A549 (cell line): ENCODE results near the gene A4GNT. TPM values are rescaled to one million over a fixed set of nuclear protein-coding genes. Genes with fewer than 3 reads are reported as not detected.
"Not testable (repeated sequence)": the region's sequence is repeated elsewhere in the genome, so short reads cannot be mapped to it uniquely, and the experiment has no call there.

ENCODE experiments used
- ATAC-seq, 2 experiments: fragments of 200-7000 bp in 1 of 2; fragments of >200 bp in 1 of 2; cut with Nextera tagmentation in 1 of 2; cut with Tn5 transposase in 1 of 2; 3 replicates each; pipeline versions ENCODE4 v1.8.0 to v1.9.1; 2018 to 2020; ENCODE audit warnings: mild to moderate bottlenecking in 1 of 2, moderate library complexity in 1 of 2
- CTCF ChIA-PET: fragments of 300-600 bp; sonication (Branson Sonifier 250); formaldehyde crosslinking; extraction: SDS; loops from one replicate; lab custom pipeline; 2021; ENCODE audit warnings: antibody characterized with exemption, inconsistent platforms; lab: Yijun Ruan, JAX
- POLR2A ChIA-PET: fragments of 350-600 bp; formaldehyde crosslinking; extraction: SDS; loops from one replicate; lab custom pipeline; 2021; ENCODE audit warnings: antibody characterized with exemption, inconsistent platforms; lab: Yijun Ruan, JAX
- DNase-seq, 2 experiments: peaks; one replicate each; pipeline versions ENCODE4 v3.0.0 to v3.0.0-alpha.2; 2011 to 2016; ENCODE audit warnings: low read depth in 1 of 2, low spot score in 1 of 2
- FAIRE-seq: peaks from 2 replicates; lab custom pipeline; 2011; peaks lifted over from hg19 to GRCh38; lab: Jason Lieb, UNC
- H3K27ac ChIP-seq, 2 experiments: fragments of >200 bp; sonication (Bioruptor Twin); formaldehyde crosslinking; 3 replicates each; pipeline ENCODE4 v1.5.1; 2016 to 2017
- H3K4me1 ChIP-seq: fragments of >200 bp; sonication (Bioruptor Twin); formaldehyde crosslinking; 3 replicates; pipeline ENCODE4 v1.6.1; 2016
- H3K4me2 ChIP-seq: fragments of >200 bp; sonication (Bioruptor Twin); formaldehyde crosslinking; 3 replicates; pipeline ENCODE4 v1.6.1; 2016
- H3K4me3 ChIP-seq: fragments of >200 bp; sonication (Bioruptor Twin); formaldehyde crosslinking; 3 replicates; pipeline ENCODE4 v1.5.1; 2016
- H3K9me3 ChIP-seq: fragments of >200 bp; sonication (Bioruptor Twin); formaldehyde crosslinking; 3 replicates; pipeline ENCODE4 v1.6.1; 2016
- ATOH8 ChIP-seq: fragments of 250-450 bp; sonication (Bioruptor Pico); IDR thresholded peaks from 2 replicates; pipeline ENCODE4 v1.5.0; 2020; ENCODE audit warnings: low read depth, mild to moderate bottlenecking, moderate library complexity
- BHLHE40 ChIP-seq: IDR thresholded peaks from 2 replicates; pipeline ENCODE4 v1.6.1; 2012; ENCODE audit warnings: low read depth, low read length, inconsistent platforms
- CBX8 ChIP-seq: fragments of 200-600 bp; sonication (generic); IDR thresholded peaks from 2 replicates; pipeline ENCODE4 v1.6.1; 2016
- CEBPB ChIP-seq, 2 experiments: fragments of >200 bp in 1 of 2; sonication (Bioruptor Twin) in 1 of 2; formaldehyde crosslinking in 1 of 2; IDR thresholded peaks; 2 replicates each; pipeline ENCODE4 v1.6.1; 2012 to 2016
- CHD2 ChIP-seq: fragments of 150-350 bp; IDR thresholded peaks from 2 replicates; pipeline ENCODE4 v1.6.1; 2014; ENCODE audit warnings: low read length; ENCODE audit not compliant: partially characterized antibody
- CHD4 ChIP-seq: fragments of 200-600 bp; sonication (generic); IDR thresholded peaks from 2 replicates; pipeline ENCODE4 v1.6.1; 2016; ENCODE audit warnings: antibody characterized with exemption, mild to moderate bottlenecking, borderline replicate concordance
- EP300 ChIP-seq, 2 experiments: fragments of >200 bp; sonication (Bioruptor Twin); formaldehyde crosslinking; IDR thresholded peaks; 2 replicates in 1 of 2; 3 replicates in 1 of 2; pipeline ENCODE4 v1.6.1; 2016 to 2017
- FOXS1 ChIP-seq: fragments of 250-450 bp; sonication (Bioruptor Pico); IDR thresholded peaks from 2 replicates; pipeline ENCODE4 v1.5.0; 2020; ENCODE audit warnings: mild to moderate bottlenecking, moderate library complexity
- GATA3 ChIP-seq: IDR thresholded peaks from 2 replicates; pipeline ENCODE4 v1.6.1; 2012; ENCODE audit warnings: borderline replicate concordance
- HEYL ChIP-seq: fragments of 250-450 bp; sonication (Bioruptor Pico); IDR thresholded peaks from 2 replicates; pipeline ENCODE4 v1.8.0; 2021; ENCODE audit warnings: mild to moderate bottlenecking, moderate library complexity
- HOXA7 ChIP-seq: fragments of 250-450 bp; sonication (Bioruptor Pico); IDR thresholded peaks from 2 replicates; pipeline ENCODE4 v1.5.0; 2020; ENCODE audit warnings: mild to moderate bottlenecking, moderate library complexity
- HOXB5 ChIP-seq: fragments of 250-450 bp; sonication (Bioruptor Pico); IDR thresholded peaks from 2 replicates; pipeline ENCODE4 v1.5.0; 2020; ENCODE audit warnings: mild to moderate bottlenecking, moderate library complexity
- JUNB ChIP-seq: fragments of >200 bp; sonication (Bioruptor Twin); formaldehyde crosslinking; IDR thresholded peaks from 2 replicates; pipeline ENCODE4 v1.6.1; 2016
- KDM1A ChIP-seq: fragments of 200-600 bp; sonication (generic); IDR thresholded peaks from 2 replicates; pipeline ENCODE4 v1.6.1; 2016; ENCODE audit warnings: low read depth, mild to moderate bottlenecking
- MAFK ChIP-seq: fragments of 450-650 bp; IDR thresholded peaks from 2 replicates; pipeline ENCODE4 v1.6.1; 2014; ENCODE audit not compliant: partially characterized antibody
- MAX ChIP-seq: IDR thresholded peaks from 2 replicates; pipeline ENCODE4 v1.6.1; 2012
- MAZ ChIP-seq: fragments of 150-350 bp; IDR thresholded peaks from 2 replicates; pipeline ENCODE4 v1.6.1; 2014; ENCODE audit warnings: antibody characterized with exemption, low read depth, low read length, borderline replicate concordance
- NFE2L2 ChIP-seq: fragments of 150-350 bp; conservative IDR thresholded peaks from 2 replicates; pipeline ENCODE4 v1.6.1; 2014; ENCODE audit warnings: low read length
- NR3C1 ChIP-seq: fragments of >200 bp; sonication (Bioruptor Twin); formaldehyde crosslinking; IDR thresholded peaks from 3 replicates; pipeline ENCODE4 v1.6.1; 2017
- PBX3 ChIP-seq: IDR thresholded peaks from 2 replicates; pipeline ENCODE4 v1.6.1; 2012
- POLR2A ChIP-seq: IDR thresholded peaks from 2 replicates; pipeline ENCODE4 v1.6.1; 2012; ENCODE audit warnings: mild to moderate bottlenecking, low read length
- POLR2AphosphoS2 ChIP-seq: conservative IDR thresholded peaks from 2 replicates; pipeline ENCODE4 v1.6.1; 2012; ENCODE audit warnings: low read length, improper control_type of control experiment, inconsistent platforms
- REST ChIP-seq: fragments of 200-600 bp; sonication (generic); IDR thresholded peaks from 2 replicates; pipeline ENCODE4 v1.6.1; 2016; ENCODE audit warnings: antibody characterized with exemption, mild to moderate bottlenecking, moderate library complexity
- RFX5 ChIP-seq: fragments of 450-650 bp; IDR thresholded peaks from 2 replicates; pipeline ENCODE4 v1.7.1; 2014; ENCODE audit warnings: antibody characterized with exemption, mild to moderate bottlenecking, moderate library complexity
- SMC3 ChIP-seq: fragments of >200 bp; sonication (Bioruptor Twin); formaldehyde crosslinking; IDR thresholded peaks from 3 replicates; pipeline ENCODE4 v1.6.1; 2018; ENCODE audit warnings: inconsistent platforms
- TFCP2L1 ChIP-seq: fragments of 250-450 bp; sonication (Bioruptor Pico); IDR thresholded peaks from 2 replicates; pipeline ENCODE4 v1.5.0; 2021; ENCODE audit warnings: mild to moderate bottlenecking
- ZC3H11A ChIP-seq: fragments of 450-650 bp; IDR thresholded peaks from 2 replicates; pipeline ENCODE4 v1.6.1; 2014; ENCODE audit warnings: antibody characterized with exemption, mild to moderate bottlenecking
- ZFP36 ChIP-seq: fragments of 450-650 bp; IDR thresholded peaks from 2 replicates; pipeline ENCODE4 v1.6.1; 2014; ENCODE audit warnings: borderline replicate concordance; ENCODE audit not compliant: partially characterized antibody
- ZSCAN20 ChIP-seq: fragments of 250-450 bp; sonication (Bioruptor Pico); IDR thresholded peaks from 2 replicates; pipeline ENCODE4 v1.8.0; 2022; ENCODE audit warnings: mild to moderate bottlenecking, moderate library complexity
- WGBS: methylation state at CpG from one replicate; pipeline ENCODE4 v1.1.6; 2017; ENCODE audit errors: missing lambda C conversion rate; 5-methylcytosine and 5-hydroxymethylcytosine counted together
- polyA plus RNA-seq, 4 experiments: library from polyadenylated mRNA; depleted of rRNA in 3 of 4; stranded (reverse); fragments of >200 nt; fragmentation: RNase III in 1 of 4; extraction: RNeasy Plus Mini Kit Qiagen cat#74134 plus additional on column Dnase treatment in 1 of 4; gene quantifications; 2 replicates in 3 of 4; 3 replicates in 1 of 4; pipeline ENCODE4 v1.2.3, GENCODE V29; 2011 to 2017

The A4GNT gene
- polyA plus RNA-seq, 2 of the 4 experiments (the other 2 are of a cell fraction) = not detected

- no peak for TF ChIP-seq ATOH8 (CRISPR knock-in tag)
These were observed 43.1 kb downstream of the A4GNT start (continued) for GRCh38 chr3:138089091-138089490.

- POLR2A ChIA-PET = not testable (repeated sequence)
These were observed 46.4 kb downstream of the A4GNT start for GRCh38 chr3:138085745-138086144.

GRCh38 chr3:138084196-138084595, 48.0 kb downstream of the A4GNT start:
- FAIRE-seq = no peak
- Histone ChIP-seq H3K4me3 (no peak overlapping the region), H3K4me1 (peaks cover 59% of the 10 kb centered on the region), H3K9me3 (no peaks in the 10 kb centered on the region)
- no peak for ATAC-seq
- POLR2A ChIA-PET = no interaction called here
- TF ChIP-seq MAX (no peak), HOXB5 (CRISPR knock-in tag) (no peak), TFCP2L1 (no peak), CHD4 (no peak), BHLHE40 (no peak), FOXS1 (CRISPR knock-in tag) (no peak), HOXA7 (CRISPR knock-in tag) (no peak), MAZ (no peak), SMC3 (no peak), REST (no peak), CBX8 (no peak), JUNB (no peak), ZSCAN20 (CRISPR knock-in tag) (no peak), POLR2AphosphoS2 (no peak), HEYL (CRISPR knock-in tag) (no peak), ZFP36 (no peak), RFX5 (no peak)
- TF ChIP-seq, all 56 proteins: peak for 0
- no peak overlapping the region for H3K4me2 ChIP-seq
- peak overlapping the region; percentile 58 to 87; a peak in 3 of 6 replicates for H3K27ac ChIP-seq
- no peak for DNase-seq
- CTCF ChIA-PET = interaction anchor here (2.7 to 3.8 kb wide), 2 partner anchors 14 to 35 kb away, joined by 12 to 19 read pairs; no protein-coding TSS in a partner anchor

More at GRCh38 chr3:138085745-138086144, 46.4 kb downstream of the A4GNT start:
- 91% methylated on average over 1 of the region's 3 CpGs for WGBS
- CTCF ChIA-PET = interaction anchor here (3.3 kb wide), 1 partner anchor 33 kb away, joined by 16 read pairs; no protein-coding TSS in a partner anchor
- H3K4me3 ChIP-seq, DNase-seq, H3K9me3 ChIP-seq, H3K4me2 ChIP-seq, FAIRE-seq, ATAC-seq, H3K27ac ChIP-seq: not testable (repeated sequence)
- H3K4me1 ChIP-seq = peaks cover 58% of the 10 kb centered on the region

- TF ChIP-seq ZSCAN20 (CRISPR knock-in tag) (no peak), EP300 (IDR thresholded peaks at IDR 0.05) (no peak), KDM1A (no peak), NFE2L2 (no peak), ZC3H11A (no peak), CEBPB (IDR thresholded peaks at IDR 0.05) (no peak), NR3C1 (no peak), CHD2 (no peak), HEYL (CRISPR knock-in tag) (no peak), CHD4 (no peak), GATA3 (no peak), POLR2A (no peak), MAFK (no peak), POLR2AphosphoS2 (no peak), RFX5 (no peak), PBX3 (no peak)
These were observed 49.2 kb downstream of the A4GNT start for GRCh38 chr3:138082992-138083386.

More at GRCh38 chr3:138082992-138083386, 49.2 kb downstream of the A4GNT start:
- ChIA-PET CTCF (interaction anchor here (1.7 to 3.8 kb wide), 3 partner anchors 13 to 36 kb away, joined by 4 to 19 read pairs (median 12); no protein-coding TSS in a partner anchor), POLR2A (no interaction called here)
- H3K9me3 ChIP-seq = no peaks in the 10 kb centered on the region
- peaks cover 59% of the 10 kb centered on the region for H3K4me1 ChIP-seq
- DNase-seq (no peak), ATAC-seq (no peak), FAIRE-seq (no peak)
- H3K27ac ChIP-seq = peak overlapping the region; percentile 87 to 88
- H3K4me2 ChIP-seq = peak overlapping the region; percentile 65
- H3K4me3 ChIP-seq = no peak overlapping the region
